ENCODE data around the gene DISC1.

The DISC1 gene

DNA sequence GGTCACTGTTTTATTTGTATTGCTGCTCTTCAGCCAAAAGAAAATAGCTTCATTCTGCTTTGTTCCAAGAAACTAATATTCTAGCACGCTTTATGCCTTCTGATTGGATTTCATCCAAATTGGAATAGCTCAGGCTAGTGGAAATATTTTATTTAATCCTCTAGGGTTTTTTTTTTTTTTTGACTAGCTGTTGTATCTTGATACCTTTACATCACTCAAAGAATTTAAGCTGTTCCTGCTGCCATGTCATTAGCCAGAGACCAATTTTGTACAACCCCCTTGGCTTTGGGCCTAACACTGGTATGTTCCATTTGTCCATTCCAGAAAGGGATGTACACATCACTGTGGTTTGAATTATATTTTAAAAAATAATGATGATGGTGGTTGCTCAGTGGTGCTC, 103.0 kb downstream of the DISC1 start:
- no peak for DNase-seq (ENCODE audit: insufficient read length, low spot score)
- TF ChIP-seq SPI1 (IDR thresholded peaks at IDR 0.05; ENCODE audit: low read depth, low read length) (no peak), POLR2AphosphoS5 (IDR thresholded peaks at IDR 0.05; ENCODE audit: low read depth, low read length) (no peak), TAF1 (IDR thresholded peaks at IDR 0.05; ENCODE audit: low read depth, low read length) (no peak), POU2F2 (IDR thresholded peaks at IDR 0.05; ENCODE audit: low read depth, low read length) (no peak)
- no peak for FAIRE-seq

DNA sequence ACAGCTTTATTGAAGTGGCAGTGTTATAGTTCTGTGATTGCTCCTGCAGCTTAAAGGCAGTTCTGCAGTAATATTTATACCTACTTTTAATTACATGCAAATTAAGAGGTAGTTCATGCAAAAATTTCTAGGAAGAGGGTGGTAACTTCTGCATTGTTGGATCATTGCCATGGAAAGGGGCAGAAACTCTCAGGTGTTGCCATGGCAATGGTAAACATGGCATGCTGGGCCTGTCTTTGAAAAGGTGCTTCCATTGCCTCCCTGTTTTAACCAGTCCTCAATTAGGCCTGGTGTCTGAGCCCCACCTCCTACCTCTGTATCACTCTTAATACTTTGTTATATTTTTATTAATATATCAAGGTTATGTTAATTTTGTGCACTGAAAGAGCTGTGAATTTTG, 104.7 kb downstream of the DISC1 start:
- no peak for DNase-seq (ENCODE audit: insufficient read length, low spot score)
- no peak for TF ChIP-seq TAF1 (IDR thresholded peaks at IDR 0.05; ENCODE audit: low read depth, low read length)
- no peak for TF ChIP-seq SPI1 (IDR thresholded peaks at IDR 0.05; ENCODE audit: low read depth, low read length)
- TF ChIP-seq PAX5 (IDR thresholded peaks at IDR 0.05; ENCODE audit: insufficient read depth, low read length, severe bottlenecking), result no peak
- TF ChIP-seq POLR2AphosphoS5 (IDR thresholded peaks at IDR 0.05; ENCODE audit: low read depth, low read length), result no peak
- no peak for TF ChIP-seq POLR2A (IDR thresholded peaks at IDR 0.05; ENCODE audit: low read depth, low read length)
- no peak for TF ChIP-seq POU2F2 (IDR thresholded peaks at IDR 0.05; ENCODE audit: low read depth, low read length)
- no peak for FAIRE-seq

DNA sequence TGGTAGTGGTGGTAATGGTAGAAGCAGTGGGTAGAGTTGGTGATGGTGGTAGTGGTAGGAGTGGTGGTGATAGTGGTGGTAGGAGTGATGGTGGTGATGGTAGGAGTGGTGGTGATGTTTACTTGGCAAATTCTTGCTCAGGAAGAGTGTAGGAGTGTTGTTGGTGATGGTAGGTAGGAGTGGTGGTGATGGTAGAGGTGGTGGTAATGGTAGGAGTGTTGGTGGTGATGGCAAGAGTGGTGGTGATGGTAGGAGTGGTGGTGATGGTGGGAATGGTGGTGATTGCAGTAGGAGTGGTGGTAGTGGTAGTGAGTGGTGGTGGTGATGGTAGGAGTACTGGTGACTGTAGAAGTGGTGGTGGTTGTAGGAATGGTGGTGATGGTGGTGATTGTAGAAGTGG, 106.5 kb downstream of the DISC1 start:
- no peak for TF ChIP-seq PAX5 (IDR thresholded peaks at IDR 0.05; ENCODE audit: insufficient read depth, low read length, severe bottlenecking)
- no peak for TF ChIP-seq TAF1 (IDR thresholded peaks at IDR 0.05; ENCODE audit: low read depth, low read length)
- no peak for TF ChIP-seq POLR2AphosphoS5 (IDR thresholded peaks at IDR 0.05; ENCODE audit: low read depth, low read length)
- TF ChIP-seq SPI1 (IDR thresholded peaks at IDR 0.05; ENCODE audit: low read depth, low read length), result no peak
- no peak for TF ChIP-seq POU2F2 (IDR thresholded peaks at IDR 0.05; ENCODE audit: low read depth, low read length)
- TF ChIP-seq POLR2A (IDR thresholded peaks at IDR 0.05; ENCODE audit: low read depth, low read length), result no peak
- DNase-seq (ENCODE audit: insufficient read length, low spot score), result no peak
- no peak for FAIRE-seq

DNA sequence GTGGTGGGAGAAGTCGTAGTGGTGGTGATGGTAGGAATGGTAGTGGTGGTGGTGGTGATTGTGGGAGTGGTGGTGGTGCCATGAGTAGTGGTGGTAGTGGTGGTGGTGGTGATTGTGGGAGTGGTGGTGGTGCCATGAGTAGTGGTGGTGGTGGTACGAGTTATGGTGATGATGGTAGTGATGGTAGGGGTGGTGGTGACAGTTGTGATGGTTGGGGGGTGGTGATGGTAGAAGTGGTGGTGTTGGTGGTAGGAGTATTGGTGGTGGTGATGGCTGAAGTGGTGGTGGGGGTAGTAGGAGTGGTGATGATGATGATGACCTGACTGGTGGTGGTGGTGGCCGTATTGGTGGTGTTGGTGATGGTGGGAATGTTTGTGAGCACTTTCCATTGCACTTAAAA, 107.1 kb downstream of the DISC1 start:
- DNase-seq (ENCODE audit: insufficient read length, low spot score) (no peak), FAIRE-seq (no peak)
- TF ChIP-seq TAF1 (IDR thresholded peaks at IDR 0.05; ENCODE audit: low read depth, low read length), result no peak
- TF ChIP-seq SPI1 (IDR thresholded peaks at IDR 0.05; ENCODE audit: low read depth, low read length), result no peak
- no peak for TF ChIP-seq POLR2A (IDR thresholded peaks at IDR 0.05; ENCODE audit: low read depth, low read length)
- TF ChIP-seq PAX5 (IDR thresholded peaks at IDR 0.05; ENCODE audit: insufficient read depth, low read length, severe bottlenecking), result no peak
- no peak for TF ChIP-seq POU2F2 (IDR thresholded peaks at IDR 0.05; ENCODE audit: low read depth, low read length)
- no peak for TF ChIP-seq POLR2AphosphoS5 (IDR thresholded peaks at IDR 0.05; ENCODE audit: low read depth, low read length)

DNA sequence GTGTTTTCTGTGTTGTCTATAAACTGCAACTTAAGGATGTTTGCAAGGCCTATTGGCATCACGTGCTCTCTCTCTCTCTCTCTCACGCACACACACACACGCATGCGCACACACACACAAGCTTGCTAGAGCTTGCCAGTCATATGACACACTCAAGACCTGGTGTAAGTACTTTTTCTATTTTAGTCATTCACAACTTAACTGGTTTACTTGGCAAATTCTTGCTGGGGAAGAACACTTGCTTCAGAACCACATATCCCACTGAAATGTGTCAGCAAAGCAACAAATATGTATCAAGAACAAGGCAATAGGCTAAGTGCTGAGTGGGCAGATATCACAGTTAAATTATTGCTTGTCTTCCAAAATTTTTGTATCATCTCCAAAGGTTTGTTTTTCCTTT, 107.8 kb downstream of the DISC1 start:
- FAIRE-seq (no peak), DNase-seq (ENCODE audit: insufficient read length, low spot score) (no peak)
- no peak for TF ChIP-seq POLR2AphosphoS5 (IDR thresholded peaks at IDR 0.05; ENCODE audit: low read depth, low read length)
- TF ChIP-seq PAX5 (IDR thresholded peaks at IDR 0.05; ENCODE audit: insufficient read depth, low read length, severe bottlenecking), result no peak
- no peak for TF ChIP-seq POLR2A (IDR thresholded peaks at IDR 0.05; ENCODE audit: low read depth, low read length)
- no peak for TF ChIP-seq SPI1 (IDR thresholded peaks at IDR 0.05; ENCODE audit: low read depth, low read length)
- no peak for TF ChIP-seq TAF1 (IDR thresholded peaks at IDR 0.05; ENCODE audit: low read depth, low read length)
- TF ChIP-seq POU2F2 (IDR thresholded peaks at IDR 0.05; ENCODE audit: low read depth, low read length), result no peak

DNA sequence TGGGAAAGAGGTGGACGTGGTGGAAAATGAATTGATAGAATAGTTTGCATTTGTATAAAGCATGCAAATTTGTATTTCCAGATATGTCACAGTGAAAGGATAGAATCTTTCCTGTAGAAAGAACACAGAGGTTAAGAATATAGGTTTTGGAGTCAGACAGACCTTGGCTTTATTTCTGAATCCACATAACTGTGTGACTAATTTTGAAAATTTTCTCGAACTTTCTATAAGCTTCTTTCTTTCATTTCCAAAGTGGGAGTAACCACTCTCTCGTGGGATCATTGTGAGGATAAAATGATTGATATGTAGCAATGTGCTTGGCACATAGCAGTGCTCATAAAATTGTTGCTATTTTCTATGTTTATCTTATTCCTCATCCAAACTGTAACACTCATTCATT, 108.8 kb downstream of the DISC1 start:
- no peak for TF ChIP-seq POLR2A (IDR thresholded peaks at IDR 0.05; ENCODE audit: low read depth, low read length)
- TF ChIP-seq SPI1 (IDR thresholded peaks at IDR 0.05; ENCODE audit: low read depth, low read length), result no peak
- no peak for TF ChIP-seq TAF1 (IDR thresholded peaks at IDR 0.05; ENCODE audit: low read depth, low read length)
- no peak for TF ChIP-seq POLR2AphosphoS5 (IDR thresholded peaks at IDR 0.05; ENCODE audit: low read depth, low read length)
- no peak for TF ChIP-seq POU2F2 (IDR thresholded peaks at IDR 0.05; ENCODE audit: low read depth, low read length)
- no peak for TF ChIP-seq PAX5 (IDR thresholded peaks at IDR 0.05; ENCODE audit: insufficient read depth, low read length, severe bottlenecking)
- FAIRE-seq, result no peak
- DNase-seq (ENCODE audit: insufficient read length, low spot score), result no peak

DNA sequence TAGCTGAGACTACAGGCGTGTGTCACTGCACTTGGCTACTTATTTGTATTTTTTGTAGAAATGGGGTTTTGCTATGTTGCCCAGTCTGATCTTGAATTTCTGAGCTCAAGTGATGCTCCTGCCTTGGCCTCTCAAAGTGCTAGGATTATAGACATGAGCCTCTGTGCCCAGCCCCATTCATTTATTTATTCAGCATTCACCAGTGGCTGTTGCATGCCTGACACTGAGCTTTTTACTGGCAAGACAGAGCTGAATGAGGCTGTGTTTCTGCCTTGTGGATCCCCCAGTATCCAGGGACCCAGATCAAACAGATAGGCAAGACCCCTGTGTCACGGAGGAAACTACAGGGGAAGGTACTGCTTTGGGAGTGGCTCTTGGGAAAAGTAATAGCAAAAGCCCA, 109.4 kb downstream of the DISC1 start:
- no peak for TF ChIP-seq POU2F2 (IDR thresholded peaks at IDR 0.05; ENCODE audit: low read depth, low read length)
- TF ChIP-seq POLR2AphosphoS5 (IDR thresholded peaks at IDR 0.05; ENCODE audit: low read depth, low read length), result no peak
- TF ChIP-seq POLR2A (IDR thresholded peaks at IDR 0.05; ENCODE audit: low read depth, low read length), result no peak
- TF ChIP-seq TAF1 (IDR thresholded peaks at IDR 0.05; ENCODE audit: low read depth, low read length), result no peak
- no peak for DNase-seq (ENCODE audit: insufficient read length, low spot score)
- no peak for FAIRE-seq

DNA sequence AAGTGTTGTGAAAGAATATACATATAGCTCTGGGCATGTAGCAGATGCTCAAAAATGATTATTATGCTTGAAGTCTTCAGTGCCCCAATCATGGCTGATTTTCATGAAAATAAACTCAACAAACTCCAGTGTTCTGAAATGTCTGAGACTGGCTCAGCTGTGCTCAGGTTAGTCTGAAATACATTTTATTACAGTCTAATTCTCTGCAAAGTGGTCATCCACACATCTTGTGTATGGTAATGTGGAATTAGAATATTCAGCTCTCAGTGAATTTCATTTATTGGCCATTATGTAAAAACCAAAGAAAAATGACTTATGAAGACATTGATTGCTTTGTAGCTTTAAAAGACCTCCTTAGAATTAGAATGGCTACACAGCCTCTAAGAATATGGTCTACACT, 109.9 kb downstream of the DISC1 start:
- FAIRE-seq (no peak), DNase-seq (ENCODE audit: insufficient read length, low spot score) (no peak)
- no peak for TF ChIP-seq TAF1 (IDR thresholded peaks at IDR 0.05; ENCODE audit: low read depth, low read length)
- no peak for TF ChIP-seq SPI1 (IDR thresholded peaks at IDR 0.05; ENCODE audit: low read depth, low read length)
- no peak for TF ChIP-seq PAX5 (IDR thresholded peaks at IDR 0.05; ENCODE audit: insufficient read depth, low read length, severe bottlenecking)
- no peak for TF ChIP-seq POLR2A (IDR thresholded peaks at IDR 0.05; ENCODE audit: low read depth, low read length)
- TF ChIP-seq POU2F2 (IDR thresholded peaks at IDR 0.05; ENCODE audit: low read depth, low read length), result no peak
- no peak for TF ChIP-seq POLR2AphosphoS5 (IDR thresholded peaks at IDR 0.05; ENCODE audit: low read depth, low read length)

DNA sequence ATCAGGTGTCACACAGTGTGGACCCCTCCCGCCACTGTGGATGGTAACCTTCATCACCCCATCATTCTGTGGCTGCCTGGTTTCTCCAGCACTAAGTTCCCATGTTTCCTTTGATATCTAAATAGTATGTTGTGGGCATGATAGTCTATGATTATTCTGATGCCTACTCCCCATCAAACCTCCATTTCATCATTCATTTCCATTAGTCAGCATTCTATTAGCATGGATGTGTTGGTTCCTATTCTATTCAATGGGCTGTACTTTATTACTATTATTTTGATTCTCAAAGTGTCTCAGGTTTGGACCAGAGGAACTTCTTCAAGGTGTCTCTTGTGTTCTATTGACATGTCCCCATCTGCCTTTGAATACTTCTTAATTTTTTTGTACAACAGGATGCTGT, 112.0 kb downstream of the DISC1 start:
- DNase-seq (ENCODE audit: insufficient read length, low spot score) (no peak), FAIRE-seq (no peak)
- TF ChIP-seq PAX5 (IDR thresholded peaks at IDR 0.05; ENCODE audit: insufficient read depth, low read length, severe bottlenecking), result no peak
- TF ChIP-seq SPI1 (IDR thresholded peaks at IDR 0.05; ENCODE audit: low read depth, low read length), result no peak
- no peak for TF ChIP-seq POLR2A (IDR thresholded peaks at IDR 0.05; ENCODE audit: low read depth, low read length)

DNA sequence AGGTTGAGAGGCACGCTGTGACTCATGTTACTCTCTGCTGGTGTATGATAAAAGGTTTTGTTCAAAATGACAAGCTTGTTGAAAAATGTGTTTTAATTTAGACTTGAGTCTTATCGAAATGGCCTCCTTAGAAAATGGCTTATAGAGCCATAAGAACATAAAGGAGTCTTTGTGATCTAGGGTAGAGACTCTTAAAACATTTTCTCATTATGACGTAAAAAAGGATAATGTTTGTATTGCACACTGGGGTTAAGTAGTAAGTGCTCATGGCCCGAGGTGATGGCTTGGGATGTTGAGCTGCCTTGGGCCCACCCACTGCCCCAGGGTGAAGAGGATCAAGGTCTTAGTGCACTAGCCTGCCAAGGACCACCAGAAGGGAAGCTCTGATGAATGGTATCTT, 117.4 kb downstream of the DISC1 start:
- FAIRE-seq, result no peak
- no peak for DNase-seq (ENCODE audit: insufficient read length, low spot score)
- TF ChIP-seq PAX5 (IDR thresholded peaks at IDR 0.05; ENCODE audit: insufficient read depth, low read length, severe bottlenecking) (no peak), POLR2A (IDR thresholded peaks at IDR 0.05; ENCODE audit: low read depth, low read length) (no peak), POLR2AphosphoS5 (IDR thresholded peaks at IDR 0.05; ENCODE audit: low read depth, low read length) (no peak), SPI1 (IDR thresholded peaks at IDR 0.05; ENCODE audit: low read depth, low read length) (no peak), TAF1 (IDR thresholded peaks at IDR 0.05; ENCODE audit: low read depth, low read length) (no peak), POU2F2 (IDR thresholded peaks at IDR 0.05; ENCODE audit: low read depth, low read length) (no peak)

Measured in GM12891 (cell line).